BE2C (cell line): ENCODE measurements around the gene SYP.

ENCODE experiments used
- DNase-seq: peaks from one replicate; pipeline ENCODE4 v3.0.0-alpha.2; 2020
- H3K27me3 ChIP-seq: fragments of 250-450 bp; sonication (Bioruptor Pico); 2 replicates; pipeline ENCODE4 v1.5.1; 2020; ENCODE audit warnings: mild to moderate bottlenecking
- H3K36me3 ChIP-seq: fragments of 250-450 bp; sonication (Bioruptor Pico); 2 replicates; pipeline ENCODE4 v1.5.1; 2020; ENCODE audit warnings: mild to moderate bottlenecking
- H3K4me1 ChIP-seq: fragments of 250-450 bp; sonication (Bioruptor Pico); 2 replicates; pipeline ENCODE4 v1.5.1; 2020
- H3K4me3 ChIP-seq: 2 replicates; pipeline ENCODE4 v1.5.1; 2011; ENCODE audit warnings: low read depth, low read length
- H3K9me3 ChIP-seq: fragments of 250-450 bp; sonication (Bioruptor Pico); 2 replicates; pipeline ENCODE4 v1.5.1; 2020
- TF ChIP-seq, protein P1 (sequence below): IDR thresholded peaks from 2 replicates; pipeline ENCODE4 v1.5.1; 2012; ENCODE audit warnings: mild to moderate bottlenecking, low read depth, low read length

SYP gene

DNA sequence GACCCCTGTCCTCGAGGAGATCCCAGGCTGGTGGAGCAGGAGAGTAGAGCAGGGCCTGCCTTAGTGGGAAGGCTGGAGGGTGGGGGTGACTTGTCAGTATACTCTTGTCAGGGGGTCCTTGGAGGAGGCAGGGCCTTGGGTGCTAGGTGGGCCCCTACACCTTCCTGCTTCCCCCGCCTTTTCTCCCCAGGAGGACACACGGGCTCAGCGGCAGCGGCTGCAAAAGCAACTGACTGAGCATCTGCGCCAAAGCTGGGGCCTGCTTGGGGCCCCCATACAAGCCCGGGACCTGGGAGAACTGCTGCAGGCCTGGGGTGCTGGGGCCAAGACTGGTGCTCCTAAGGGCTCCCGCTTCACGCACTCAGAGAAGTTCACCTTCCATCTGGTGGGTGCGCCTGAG lies 46.5 kb upstream of the SYP start:
- H3K36me3 ChIP-seq: no peaks in the 10 kb centered on the region; the same call in 1 of the 2 replicates

DNA sequence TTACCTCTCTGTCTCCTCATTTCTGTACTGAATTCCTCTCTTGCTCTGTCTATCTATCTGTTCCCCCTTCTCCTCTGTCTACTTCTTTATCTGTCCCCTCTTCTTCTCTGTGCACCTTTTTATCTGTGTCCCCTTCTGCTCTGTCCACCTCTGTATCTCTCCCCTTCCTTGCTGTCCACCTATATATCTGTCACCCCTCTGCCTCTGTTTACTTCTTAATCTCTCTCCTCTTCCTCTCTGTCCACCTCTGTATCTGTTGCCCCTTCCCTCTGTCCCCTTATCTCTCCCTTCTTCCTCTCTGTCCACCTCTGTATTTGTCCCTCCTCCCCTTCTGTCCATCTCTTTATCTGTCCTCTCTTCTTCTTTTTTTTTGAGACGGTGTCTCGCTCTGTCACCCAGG lies 44.2 kb upstream of the SYP start:
- TF ChIP-seq, protein P1, sequence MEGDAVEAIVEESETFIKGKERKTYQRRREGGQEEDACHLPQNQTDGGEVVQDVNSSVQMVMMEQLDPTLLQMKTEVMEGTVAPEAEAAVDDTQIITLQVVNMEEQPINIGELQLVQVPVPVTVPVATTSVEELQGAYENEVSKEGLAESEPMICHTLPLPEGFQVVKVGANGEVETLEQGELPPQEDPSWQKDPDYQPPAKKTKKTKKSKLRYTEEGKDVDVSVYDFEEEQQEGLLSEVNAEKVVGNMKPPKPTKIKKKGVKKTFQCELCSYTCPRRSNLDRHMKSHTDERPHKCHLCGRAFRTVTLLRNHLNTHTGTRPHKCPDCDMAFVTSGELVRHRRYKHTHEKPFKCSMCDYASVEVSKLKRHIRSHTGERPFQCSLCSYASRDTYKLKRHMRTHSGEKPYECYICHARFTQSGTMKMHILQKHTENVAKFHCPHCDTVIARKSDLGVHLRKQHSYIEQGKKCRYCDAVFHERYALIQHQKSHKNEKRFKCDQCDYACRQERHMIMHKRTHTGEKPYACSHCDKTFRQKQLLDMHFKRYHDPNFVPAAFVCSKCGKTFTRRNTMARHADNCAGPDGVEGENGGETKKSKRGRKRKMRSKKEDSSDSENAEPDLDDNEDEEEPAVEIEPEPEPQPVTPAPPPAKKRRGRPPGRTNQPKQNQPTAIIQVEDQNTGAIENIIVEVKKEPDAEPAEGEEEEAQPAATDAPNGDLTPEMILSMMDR: no peak
- no peaks in the 10 kb centered on the region; the same call in 1 of the 2 replicates for H3K36me3 ChIP-seq
- H3K4me1 ChIP-seq: no peaks in the 10 kb centered on the region
- no peaks in the 10 kb centered on the region for H3K9me3 ChIP-seq
- no peak for DNase-seq
- H3K4me3 ChIP-seq: no peak overlapping the region
- H3K27me3 ChIP-seq: no peaks in the 10 kb centered on the region

More for the DNA sequence above, 46.5 kb upstream of the SYP start:
- TF ChIP-seq, protein P1: no peak
- H3K9me3 ChIP-seq: no peaks in the 10 kb centered on the region
- no peak overlapping the region for H3K4me3 ChIP-seq
- H3K4me1 ChIP-seq: no peaks in the 10 kb centered on the region
- no peak for DNase-seq
- no peaks in the 10 kb centered on the region for H3K27me3 ChIP-seq

DNA sequence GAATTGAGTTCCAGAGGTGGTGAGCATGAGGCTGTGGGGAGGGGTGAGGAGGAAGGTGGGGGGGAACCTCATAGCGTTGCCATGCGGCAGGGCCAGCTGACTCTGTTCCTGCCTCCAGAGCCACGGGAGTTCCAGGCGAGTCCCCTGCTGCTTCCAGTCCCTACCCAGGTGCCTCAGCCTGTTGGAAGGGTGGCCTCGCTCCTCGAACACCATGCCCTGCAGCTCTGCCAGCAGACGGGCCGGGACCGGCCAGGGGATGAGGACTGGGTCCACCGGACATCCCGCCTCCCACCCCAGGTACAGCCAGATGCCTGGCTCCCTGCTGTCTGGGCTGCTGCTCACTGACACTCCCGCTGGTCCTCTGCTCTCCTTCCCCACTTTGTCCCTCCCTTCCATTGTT lies 43.2 kb upstream of the SYP start:
- no peaks in the 10 kb centered on the region; the same call in 1 of the 2 replicates for H3K36me3 ChIP-seq
- H3K4me1 ChIP-seq: no peaks in the 10 kb centered on the region
- TF ChIP-seq, protein P1: no peak
- no peak overlapping the region for H3K4me3 ChIP-seq
- no peak for DNase-seq
- no peaks in the 10 kb centered on the region for H3K9me3 ChIP-seq
- H3K27me3 ChIP-seq: no peaks in the 10 kb centered on the region

- Histone ChIP-seq H3K4me3 (no peak overlapping the region), H3K27me3 (no peaks in the 10 kb centered on the region), H3K36me3 (no peaks in the 10 kb centered on the region; the same call in 1 of the 2 replicates), H3K4me1 (no peaks in the 10 kb centered on the region), H3K9me3 (no peaks in the 10 kb centered on the region)
- no peak for DNase-seq
- TF ChIP-seq, protein P1: no peak
Observed at GRCh38 chrX:49242545-49243066, 42.6 kb upstream of the SYP start.

DNA sequence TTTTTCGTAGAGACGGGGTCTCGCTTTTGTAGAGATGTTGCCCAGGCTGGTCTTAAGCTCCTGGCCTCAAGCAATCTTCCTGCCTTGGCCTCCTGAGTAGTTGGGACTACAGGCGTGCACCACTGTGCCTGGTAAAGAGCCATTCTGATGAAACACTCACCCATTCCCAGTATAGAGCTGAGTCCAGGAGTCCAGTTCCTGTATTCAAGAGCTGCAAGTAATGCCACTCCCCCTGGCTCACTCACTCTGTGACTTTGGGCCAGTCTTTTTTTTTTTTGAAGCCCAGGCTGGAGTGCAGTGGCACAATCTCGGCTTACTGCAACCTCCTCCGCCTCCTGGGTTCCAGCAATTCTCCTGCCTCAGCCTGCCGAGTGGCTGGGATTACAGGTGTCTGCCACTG lies 38.7 kb upstream of the SYP start:
- H3K27me3 ChIP-seq: no peaks in the 10 kb centered on the region
- no peaks in the 10 kb centered on the region for H3K4me1 ChIP-seq
- no peaks in the 10 kb centered on the region for H3K9me3 ChIP-seq
- TF ChIP-seq, protein P1: no peak
- H3K36me3 ChIP-seq: no peaks in the 10 kb centered on the region; the same call in 1 of the 2 replicates
- no peak overlapping the region for H3K4me3 ChIP-seq
- no peak for DNase-seq

- DNase-seq: no peak
- Histone ChIP-seq H3K27me3 (no peaks in the 10 kb centered on the region), H3K4me1 (no peaks in the 10 kb centered on the region), H3K9me3 (no peaks in the 10 kb centered on the region), H3K36me3 (no peaks in the 10 kb centered on the region), H3K4me3 (no peak overlapping the region)
- TF ChIP-seq, protein P1: no peak
Observed at GRCh38 chrX:49237060-49237459, 37.1 kb upstream of the SYP start.
